SK-N-SH treated with all-trans-retinoic acid at 6 μM for 48 hours (cell line): ENCODE measurements around the gene PCSK1.
A peak's percentile ranks its signal among the peaks of the same experiment; 100 is the strongest.
"Not testable (repeated sequence)": the region's sequence is repeated elsewhere in the genome, so short reads cannot be mapped to it uniquely, and the experiment has no call there.

Experiments used
- ATAC-seq: fragments of 200-7000 bp; cut with Tn5 transposase; 3 replicates; pipeline ENCODE4 v1.9.1; 2020; ENCODE audit warnings: mild to moderate bottlenecking, moderate library complexity
- ARNTL ChIP-seq: fragments of 450-650 bp; formaldehyde crosslinking; IDR thresholded peaks from 2 replicates; pipeline ENCODE4 v1.5.0; 2020; ENCODE audit warnings: low read depth, mild to moderate bottlenecking, moderate library complexity, borderline replicate concordance
- BACH2 ChIP-seq: fragments of 250-450 bp; sonication (Bioruptor Pico); IDR thresholded peaks from 2 replicates; pipeline ENCODE4 v1.9.0; 2021; ENCODE audit warnings: mild to moderate bottlenecking, borderline replicate concordance
- CSDC2 ChIP-seq: fragments of 250-450 bp; sonication (Bioruptor Pico); IDR thresholded peaks from 2 replicates; pipeline ENCODE4 v1.5.0; 2020; ENCODE audit warnings: mild to moderate bottlenecking, moderate library complexity
- ESRRG ChIP-seq: fragments of 250-450 bp; sonication (Bioruptor Pico); IDR thresholded peaks from 2 replicates; pipeline ENCODE4 v1.6.1; 2021; ENCODE audit warnings: mild to moderate bottlenecking
- GLIS3 ChIP-seq: fragments of 250-450 bp; sonication (Bioruptor Pico); IDR thresholded peaks from 2 replicates; pipeline ENCODE4 v1.5.0; 2020; ENCODE audit warnings: mild to moderate bottlenecking, moderate library complexity
- ISL1 ChIP-seq: fragments of 250-450 bp; sonication (Bioruptor Pico); IDR thresholded peaks from 2 replicates; pipeline ENCODE4 v2.1.2; 2022; ENCODE audit warnings: mild to moderate bottlenecking, moderate library complexity
- OSR1 ChIP-seq: fragments of 250-450 bp; sonication (Bioruptor Pico); IDR thresholded peaks from 2 replicates; pipeline ENCODE4 v1.8.0; 2022; ENCODE audit warnings: moderate library complexity, mild to moderate bottlenecking, inconsistent platforms
- PPARA ChIP-seq: fragments of 250-450 bp; sonication (Bioruptor Pico); IDR thresholded peaks from 2 replicates; pipeline ENCODE4 v1.5.0; 2020; ENCODE audit warnings: mild to moderate bottlenecking, borderline replicate concordance
- SNAI2 ChIP-seq: fragments of 250-450 bp; sonication (Bioruptor Pico); IDR thresholded peaks from 2 replicates; pipeline ENCODE4 v1.5.0; 2020; ENCODE audit warnings: mild to moderate bottlenecking, moderate library complexity
- TCF4 ChIP-seq: fragments of 250-450 bp; sonication (Bioruptor Pico); IDR thresholded peaks from 2 replicates; pipeline ENCODE4 v1.8.0; 2021; ENCODE audit warnings: mild to moderate bottlenecking, moderate library complexity, borderline replicate concordance
- TOX ChIP-seq: fragments of 250-450 bp; sonication (Bioruptor Pico); IDR thresholded peaks from 2 replicates; pipeline ENCODE4 v1.8.0; 2021; ENCODE audit warnings: mild to moderate bottlenecking, moderate library complexity, borderline replicate concordance
- ZFP30 ChIP-seq: fragments of 450-650 bp; formaldehyde crosslinking; IDR thresholded peaks from 2 replicates; pipeline ENCODE4 v1.5.0; 2022; ENCODE audit warnings: mild to moderate bottlenecking, moderate library complexity
- ZNF565 ChIP-seq: fragments of 450-650 bp; formaldehyde crosslinking; conservative IDR thresholded peaks from 2 replicates; pipeline ENCODE4 v1.5.0; 2020; ENCODE audit warnings: low read depth, mild to moderate bottlenecking, moderate library complexity
- ZNF70 ChIP-seq: fragments of 450-650 bp; formaldehyde crosslinking; IDR thresholded peaks from 2 replicates; pipeline ENCODE4 v1.5.0; 2020; ENCODE audit warnings: mild to moderate bottlenecking, moderate library complexity
- ZNF8 ChIP-seq: fragments of 450-650 bp; formaldehyde crosslinking; IDR thresholded peaks from 2 replicates; pipeline ENCODE4 v1.5.0; 2020; ENCODE audit warnings: mild to moderate bottlenecking, moderate library complexity
- TF ChIP-seq, protein P1 (sequence below): fragments of 250-450 bp; sonication (Bioruptor Pico); IDR thresholded peaks from 2 replicates; pipeline ENCODE4 v1.5.1; 2021; ENCODE audit warnings: mild to moderate bottlenecking, moderate library complexity
- TF ChIP-seq, protein P2 (sequence below): fragments of 250-450 bp; sonication (Bioruptor Pico); IDR thresholded peaks from 2 replicates; pipeline ENCODE4 v1.5.0; 2020; ENCODE audit warnings: mild to moderate bottlenecking, moderate library complexity
- TF ChIP-seq, protein P3 (sequence below): fragments of 250-450 bp; sonication (Bioruptor Pico); IDR thresholded peaks from 2 replicates; pipeline ENCODE4 v1.8.0; 2020; ENCODE audit warnings: mild to moderate bottlenecking, moderate library complexity, borderline replicate concordance
- TF ChIP-seq, protein P4 (sequence below): fragments of 250-450 bp; sonication (Bioruptor Pico); IDR thresholded peaks from 2 replicates; pipeline ENCODE4 v1.8.0; 2021; ENCODE audit warnings: low read depth, mild to moderate bottlenecking, moderate library complexity, borderline replicate concordance

The PCSK1 gene

DNA sequence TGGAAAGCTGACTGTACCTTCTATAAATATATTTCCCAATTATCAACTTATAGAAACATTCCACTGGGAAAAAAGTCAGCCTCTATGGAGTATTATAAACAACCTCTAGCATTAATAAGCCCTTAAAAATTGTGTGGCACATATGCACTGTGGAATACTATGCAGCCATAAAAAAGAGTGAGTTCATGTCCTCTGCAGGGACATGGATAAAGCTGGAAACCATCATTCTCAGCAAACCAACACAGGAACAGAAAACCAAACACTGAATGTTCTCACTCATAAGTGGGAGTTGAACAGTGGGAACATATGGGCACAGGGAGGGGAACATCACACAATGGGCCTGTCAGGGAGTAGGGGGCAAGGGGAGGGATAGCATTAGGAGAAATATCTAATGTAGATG is 37.8 kb downstream of the PCSK1 start:
- not testable (repeated sequence) for ATAC-seq

DNA sequence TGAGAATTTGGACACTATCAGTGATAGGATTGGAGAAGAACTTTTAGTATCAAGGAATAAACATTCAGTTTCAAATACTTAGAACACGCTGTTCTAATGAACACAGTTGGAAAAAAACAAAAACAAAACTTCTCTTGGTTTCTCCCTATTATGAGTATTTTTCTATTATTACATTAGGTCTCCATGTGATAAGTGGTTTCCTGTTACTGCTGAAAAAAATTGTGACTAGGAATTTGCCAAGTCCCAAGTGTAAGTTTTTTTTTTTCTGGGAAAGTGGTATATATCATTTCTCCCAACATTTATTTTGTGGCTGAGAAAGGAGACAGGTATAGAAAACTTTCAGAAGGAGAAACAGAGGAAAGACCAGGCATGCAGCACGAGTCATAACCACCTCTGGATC is 41.1 kb downstream of the PCSK1 start:
- TF ChIP-seq ZFP30 (CRISPR knock-in tag) (no peak), ZNF565 (no peak), ZNF70 (no peak), TCF4 (CRISPR knock-in tag) (no peak), GLIS3 (no peak), ARNTL (CRISPR knock-in tag) (no peak), ESRRG (CRISPR knock-in tag) (no peak), PPARA (no peak), ISL1 (CRISPR knock-in tag) (no peak), ZNF8 (no peak)
- TF ChIP-seq, protein P1, sequence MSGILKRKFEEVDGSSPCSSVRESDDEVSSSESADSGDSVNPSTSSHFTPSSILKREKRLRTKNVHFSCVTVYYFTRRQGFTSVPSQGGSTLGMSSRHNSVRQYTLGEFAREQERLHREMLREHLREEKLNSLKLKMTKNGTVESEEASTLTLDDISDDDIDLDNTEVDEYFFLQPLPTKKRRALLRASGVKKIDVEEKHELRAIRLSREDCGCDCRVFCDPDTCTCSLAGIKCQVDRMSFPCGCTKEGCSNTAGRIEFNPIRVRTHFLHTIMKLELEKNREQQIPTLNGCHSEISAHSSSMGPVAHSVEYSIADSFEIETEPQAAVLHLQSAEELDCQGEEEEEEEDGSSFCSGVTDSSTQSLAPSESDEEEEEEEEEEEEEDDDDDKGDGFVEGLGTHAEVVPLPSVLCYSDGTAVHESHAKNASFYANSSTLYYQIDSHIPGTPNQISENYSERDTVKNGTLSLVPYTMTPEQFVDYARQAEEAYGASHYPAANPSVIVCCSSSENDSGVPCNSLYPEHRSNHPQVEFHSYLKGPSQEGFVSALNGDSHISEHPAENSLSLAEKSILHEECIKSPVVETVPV = no peak
- TF ChIP-seq, protein P2, sequence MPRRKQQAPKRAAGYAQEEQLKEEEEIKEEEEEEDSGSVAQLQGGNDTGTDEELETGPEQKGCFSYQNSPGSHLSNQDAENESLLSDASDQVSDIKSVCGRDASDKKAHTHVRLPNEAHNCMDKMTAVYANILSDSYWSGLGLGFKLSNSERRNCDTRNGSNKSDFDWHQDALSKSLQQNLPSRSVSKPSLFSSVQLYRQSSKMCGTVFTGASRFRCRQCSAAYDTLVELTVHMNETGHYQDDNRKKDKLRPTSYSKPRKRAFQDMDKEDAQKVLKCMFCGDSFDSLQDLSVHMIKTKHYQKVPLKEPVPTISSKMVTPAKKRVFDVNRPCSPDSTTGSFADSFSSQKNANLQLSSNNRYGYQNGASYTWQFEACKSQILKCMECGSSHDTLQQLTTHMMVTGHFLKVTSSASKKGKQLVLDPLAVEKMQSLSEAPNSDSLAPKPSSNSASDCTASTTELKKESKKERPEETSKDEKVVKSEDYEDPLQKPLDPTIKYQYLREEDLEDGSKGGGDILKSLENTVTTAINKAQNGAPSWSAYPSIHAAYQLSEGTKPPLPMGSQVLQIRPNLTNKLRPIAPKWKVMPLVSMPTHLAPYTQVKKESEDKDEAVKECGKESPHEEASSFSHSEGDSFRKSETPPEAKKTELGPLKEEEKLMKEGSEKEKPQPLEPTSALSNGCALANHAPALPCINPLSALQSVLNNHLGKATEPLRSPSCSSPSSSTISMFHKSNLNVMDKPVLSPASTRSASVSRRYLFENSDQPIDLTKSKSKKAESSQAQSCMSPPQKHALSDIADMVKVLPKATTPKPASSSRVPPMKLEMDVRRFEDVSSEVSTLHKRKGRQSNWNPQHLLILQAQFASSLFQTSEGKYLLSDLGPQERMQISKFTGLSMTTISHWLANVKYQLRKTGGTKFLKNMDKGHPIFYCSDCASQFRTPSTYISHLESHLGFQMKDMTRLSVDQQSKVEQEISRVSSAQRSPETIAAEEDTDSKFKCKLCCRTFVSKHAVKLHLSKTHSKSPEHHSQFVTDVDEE = no peak
- TF ChIP-seq, protein P3, sequence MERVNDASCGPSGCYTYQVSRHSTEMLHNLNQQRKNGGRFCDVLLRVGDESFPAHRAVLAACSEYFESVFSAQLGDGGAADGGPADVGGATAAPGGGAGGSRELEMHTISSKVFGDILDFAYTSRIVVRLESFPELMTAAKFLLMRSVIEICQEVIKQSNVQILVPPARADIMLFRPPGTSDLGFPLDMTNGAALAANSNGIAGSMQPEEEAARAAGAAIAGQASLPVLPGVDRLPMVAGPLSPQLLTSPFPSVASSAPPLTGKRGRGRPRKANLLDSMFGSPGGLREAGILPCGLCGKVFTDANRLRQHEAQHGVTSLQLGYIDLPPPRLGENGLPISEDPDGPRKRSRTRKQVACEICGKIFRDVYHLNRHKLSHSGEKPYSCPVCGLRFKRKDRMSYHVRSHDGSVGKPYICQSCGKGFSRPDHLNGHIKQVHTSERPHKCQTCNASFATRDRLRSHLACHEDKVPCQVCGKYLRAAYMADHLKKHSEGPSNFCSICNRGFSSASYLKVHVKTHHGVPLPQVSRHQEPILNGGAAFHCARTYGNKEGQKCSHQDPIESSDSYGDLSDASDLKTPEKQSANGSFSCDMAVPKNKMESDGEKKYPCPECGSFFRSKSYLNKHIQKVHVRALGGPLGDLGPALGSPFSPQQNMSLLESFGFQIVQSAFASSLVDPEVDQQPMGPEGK (CRISPR knock-in tag) = no peak
- TF ChIP-seq, all 23 proteins: peak for 0
- no peak for ATAC-seq

DNA sequence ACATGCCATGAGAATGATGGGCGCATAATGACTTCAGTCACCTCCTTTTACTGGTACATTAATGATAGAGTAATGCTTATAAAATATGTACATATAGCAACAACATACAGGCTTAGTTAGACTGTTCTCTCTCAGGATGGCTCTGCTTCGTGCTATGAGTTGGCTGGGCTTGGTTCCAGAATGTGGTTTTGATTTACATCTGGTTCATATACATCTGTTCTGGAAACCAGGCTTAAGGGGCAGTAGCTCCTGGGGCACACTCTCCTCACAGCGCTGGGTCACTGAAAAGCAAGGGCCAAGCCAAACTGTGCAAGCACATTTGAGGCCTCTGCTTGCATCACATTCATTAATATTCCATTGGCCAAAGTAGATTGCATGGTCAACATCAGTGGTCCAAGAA is 44.9 kb downstream of the PCSK1 start:
- peak; percentile 67; the same call in 2 of the 3 replicates for ATAC-seq
- peak; percentile 45; the same call in 1 of the 2 replicates for TF ChIP-seq TCF4 (CRISPR knock-in tag)
- no peak for TF ChIP-seq TOX

DNA sequence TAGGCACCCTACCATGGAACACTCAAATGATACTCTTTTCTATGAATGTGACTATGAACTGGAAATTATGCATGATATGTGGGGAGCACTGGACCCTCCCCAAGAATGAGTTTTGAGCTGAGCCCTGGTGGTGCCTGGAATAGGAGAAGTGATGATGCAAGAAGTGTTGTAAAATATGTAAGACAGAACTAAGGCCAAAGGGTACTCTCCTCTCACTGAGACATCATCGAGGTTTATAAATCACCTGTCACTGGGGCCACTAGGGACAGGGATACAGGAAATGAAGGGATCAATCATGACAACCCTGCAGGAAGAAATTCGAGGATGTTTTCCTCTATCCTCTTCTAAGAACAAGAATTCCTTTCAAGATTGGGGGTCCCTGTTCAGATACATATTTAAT is 45.4 kb downstream of the PCSK1 start:
- no peak for ATAC-seq

DNA sequence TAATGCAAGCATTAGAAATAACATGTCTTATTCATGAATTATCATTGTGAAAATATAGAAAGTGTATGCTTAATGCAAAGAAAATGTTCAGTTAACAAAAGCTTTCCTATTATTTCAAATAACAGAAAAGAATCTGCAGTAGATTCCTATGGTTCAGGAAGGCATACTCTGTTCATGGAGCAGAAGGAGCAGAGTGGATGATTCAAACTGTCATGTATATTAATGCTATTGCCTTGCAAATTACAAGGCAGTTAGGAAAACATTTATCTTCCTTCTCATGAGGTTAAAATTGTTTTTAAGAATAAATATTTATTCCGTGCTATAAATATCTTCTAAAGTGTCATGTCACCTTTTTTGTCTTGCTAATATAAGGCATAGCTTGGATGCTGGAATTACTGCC is 47.5 kb downstream of the PCSK1 start:
- ATAC-seq = no peak
- TF ChIP-seq, protein P1 = no peak
- TF ChIP-seq OSR1 (CRISPR knock-in tag) (no peak), ARNTL (CRISPR knock-in tag) (no peak), CSDC2 (no peak), TCF4 (CRISPR knock-in tag) (no peak), GLIS3 (no peak), SNAI2 (CRISPR knock-in tag) (no peak), PPARA (no peak), BACH2 (CRISPR knock-in tag) (no peak), TOX (no peak)
- TF ChIP-seq, protein P2 = no peak
- TF ChIP-seq, protein P4, sequence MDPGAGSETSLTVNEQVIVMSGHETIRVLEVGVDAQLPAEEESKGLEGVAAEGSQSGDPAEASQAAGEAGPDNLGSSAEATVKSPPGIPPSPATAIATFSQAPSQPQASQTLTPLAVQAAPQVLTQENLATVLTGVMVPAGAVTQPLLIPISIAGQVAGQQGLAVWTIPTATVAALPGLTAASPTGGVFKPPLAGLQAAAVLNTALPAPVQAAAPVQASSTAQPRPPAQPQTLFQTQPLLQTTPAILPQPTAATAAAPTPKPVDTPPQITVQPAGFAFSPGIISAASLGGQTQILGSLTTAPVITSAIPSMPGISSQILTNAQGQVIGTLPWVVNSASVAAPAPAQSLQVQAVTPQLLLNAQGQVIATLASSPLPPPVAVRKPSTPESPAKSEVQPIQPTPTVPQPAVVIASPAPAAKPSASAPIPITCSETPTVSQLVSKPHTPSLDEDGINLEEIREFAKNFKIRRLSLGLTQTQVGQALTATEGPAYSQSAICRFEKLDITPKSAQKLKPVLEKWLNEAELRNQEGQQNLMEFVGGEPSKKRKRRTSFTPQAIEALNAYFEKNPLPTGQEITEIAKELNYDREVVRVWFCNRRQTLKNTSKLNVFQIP (CRISPR knock-in tag) = no peak

More for the DNA sequence above, 45.4 kb downstream of the PCSK1 start:
- TF ChIP-seq, protein P3 (CRISPR knock-in tag) = no peak
